GM19351 (cell line): ENCODE results near the gene PKNOX2.
A peak's percentile ranks its signal among the peaks of the same experiment; 100 is the strongest.

ENCODE experiments used
- ATAC-seq: cut with Tn5 transposase; IDR thresholded peaks from one replicate; pipeline ENCODE4 v1.9.1; 2021; ENCODE audit warnings: mild to moderate bottlenecking, moderate library complexity; ENCODE audit not compliant: unreplicated experiment

Gene PKNOX2

GRCh38 chr11:125332821-125333220 lies 168.3 kb downstream of the PKNOX2 start:
- ATAC-seq = no peak

- ATAC-seq = no peak
These were observed 169.0 kb downstream of the PKNOX2 start for GRCh38 chr11:125333354-125334073.

- ATAC-seq = no peak
These were observed 170.6 kb downstream of the PKNOX2 start for GRCh38 chr11:125335106-125335505.

GRCh38 chr11:125337836-125338834 lies 173.6 kb downstream of the PKNOX2 start:
- no peak for ATAC-seq

GRCh38 chr11:125338886-125339811 lies 174.6 kb downstream of the PKNOX2 start:
- no peak for ATAC-seq

GRCh38 chr11:125341676-125342075 lies 177.1 kb downstream of the PKNOX2 start:
- no peak for ATAC-seq

- ATAC-seq = no peak
These were observed 177.9 kb downstream of the PKNOX2 start for GRCh38 chr11:125342281-125342930.

- ATAC-seq = no peak
These were observed 178.7 kb downstream of the PKNOX2 start for GRCh38 chr11:125343086-125343717.

- no peak for ATAC-seq
These were observed 179.2 kb downstream of the PKNOX2 start for GRCh38 chr11:125343718-125344131.

GRCh38 chr11:125344846-125345420 lies 180.4 kb downstream of the PKNOX2 start:
- no peak for ATAC-seq

GRCh38 chr11:125345421-125346178 lies 181.0 kb downstream of the PKNOX2 start:
- peak; percentile 52 for ATAC-seq

- no peak for ATAC-seq
These were observed 181.6 kb downstream of the PKNOX2 start for GRCh38 chr11:125346179-125346530.

GRCh38 chr11:125346565-125347260 lies 182.2 kb downstream of the PKNOX2 start:
- no peak for ATAC-seq

GRCh38 chr11:125347261-125347585 lies 182.7 kb downstream of the PKNOX2 start:
- ATAC-seq = no peak

GRCh38 chr11:125348141-125348651 lies 183.6 kb downstream of the PKNOX2 start:
- ATAC-seq = no peak

GRCh38 chr11:125348674-125349309 lies 184.2 kb downstream of the PKNOX2 start:
- ATAC-seq = peak; percentile 56

GRCh38 chr11:125350206-125351032 lies 185.9 kb downstream of the PKNOX2 start:
- ATAC-seq = no peak
